ENCODE data around the gene DGLUCY.
"Not testable (repeated sequence)": the region's sequence is repeated elsewhere in the genome, so short reads cannot be mapped to it uniquely, and the experiment has no call there.

DGLUCY gene

DNA sequence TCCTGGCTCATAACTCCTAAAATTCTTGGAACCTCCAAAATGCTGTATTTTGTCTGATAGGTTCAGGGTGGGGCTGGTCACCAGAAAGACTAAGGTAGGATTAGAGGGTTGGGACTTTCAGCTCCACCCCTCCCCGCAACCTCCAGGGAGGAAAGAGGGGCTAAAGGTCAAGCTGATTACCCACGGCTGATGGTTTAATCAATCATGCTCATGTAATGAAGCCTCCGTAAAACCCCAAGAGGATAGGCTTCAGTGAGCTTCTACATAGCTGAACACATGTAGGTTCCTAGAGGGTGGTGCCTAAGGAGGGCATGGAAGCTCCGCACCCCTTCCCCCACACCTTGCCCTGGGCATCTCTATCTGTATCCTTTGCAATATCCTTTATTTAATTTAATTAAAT is 60.0 kb downstream of the DGLUCY start:
- Histone ChIP-seq H3K4me3 (IDR thresholded peaks at IDR 0.05; ENCODE audit: insufficient read depth, low read depth, low read length) (no peak overlapping the region), H3K4me2 (no peak overlapping the region), H4K20me1 (ENCODE audit: insufficient read depth) (no peaks in the 10 kb centered on the region), H3K27ac (no peak overlapping the region), H3K27me3 (ENCODE audit: insufficient read depth, low read depth) (no peaks in the 10 kb centered on the region), H3K4me1 (ENCODE audit: low read depth, poor library complexity, severe bottlenecking) (peaks cover 9% of the 10 kb centered on the region), H2AFZ (ENCODE audit: low read depth) (no peak overlapping the region), H3K9ac (no peak overlapping the region), H3K79me2 (ENCODE audit: insufficient read depth, low read depth) (no peaks in the 10 kb centered on the region), H3K36me3 (ENCODE audit: insufficient read depth) (no peaks in the 10 kb centered on the region)
- TF ChIP-seq, protein P1, sequence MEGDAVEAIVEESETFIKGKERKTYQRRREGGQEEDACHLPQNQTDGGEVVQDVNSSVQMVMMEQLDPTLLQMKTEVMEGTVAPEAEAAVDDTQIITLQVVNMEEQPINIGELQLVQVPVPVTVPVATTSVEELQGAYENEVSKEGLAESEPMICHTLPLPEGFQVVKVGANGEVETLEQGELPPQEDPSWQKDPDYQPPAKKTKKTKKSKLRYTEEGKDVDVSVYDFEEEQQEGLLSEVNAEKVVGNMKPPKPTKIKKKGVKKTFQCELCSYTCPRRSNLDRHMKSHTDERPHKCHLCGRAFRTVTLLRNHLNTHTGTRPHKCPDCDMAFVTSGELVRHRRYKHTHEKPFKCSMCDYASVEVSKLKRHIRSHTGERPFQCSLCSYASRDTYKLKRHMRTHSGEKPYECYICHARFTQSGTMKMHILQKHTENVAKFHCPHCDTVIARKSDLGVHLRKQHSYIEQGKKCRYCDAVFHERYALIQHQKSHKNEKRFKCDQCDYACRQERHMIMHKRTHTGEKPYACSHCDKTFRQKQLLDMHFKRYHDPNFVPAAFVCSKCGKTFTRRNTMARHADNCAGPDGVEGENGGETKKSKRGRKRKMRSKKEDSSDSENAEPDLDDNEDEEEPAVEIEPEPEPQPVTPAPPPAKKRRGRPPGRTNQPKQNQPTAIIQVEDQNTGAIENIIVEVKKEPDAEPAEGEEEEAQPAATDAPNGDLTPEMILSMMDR (conservative IDR thresholded peaks at IDR 0.05; ENCODE audit: low read depth, low read length): no peak

DNA sequence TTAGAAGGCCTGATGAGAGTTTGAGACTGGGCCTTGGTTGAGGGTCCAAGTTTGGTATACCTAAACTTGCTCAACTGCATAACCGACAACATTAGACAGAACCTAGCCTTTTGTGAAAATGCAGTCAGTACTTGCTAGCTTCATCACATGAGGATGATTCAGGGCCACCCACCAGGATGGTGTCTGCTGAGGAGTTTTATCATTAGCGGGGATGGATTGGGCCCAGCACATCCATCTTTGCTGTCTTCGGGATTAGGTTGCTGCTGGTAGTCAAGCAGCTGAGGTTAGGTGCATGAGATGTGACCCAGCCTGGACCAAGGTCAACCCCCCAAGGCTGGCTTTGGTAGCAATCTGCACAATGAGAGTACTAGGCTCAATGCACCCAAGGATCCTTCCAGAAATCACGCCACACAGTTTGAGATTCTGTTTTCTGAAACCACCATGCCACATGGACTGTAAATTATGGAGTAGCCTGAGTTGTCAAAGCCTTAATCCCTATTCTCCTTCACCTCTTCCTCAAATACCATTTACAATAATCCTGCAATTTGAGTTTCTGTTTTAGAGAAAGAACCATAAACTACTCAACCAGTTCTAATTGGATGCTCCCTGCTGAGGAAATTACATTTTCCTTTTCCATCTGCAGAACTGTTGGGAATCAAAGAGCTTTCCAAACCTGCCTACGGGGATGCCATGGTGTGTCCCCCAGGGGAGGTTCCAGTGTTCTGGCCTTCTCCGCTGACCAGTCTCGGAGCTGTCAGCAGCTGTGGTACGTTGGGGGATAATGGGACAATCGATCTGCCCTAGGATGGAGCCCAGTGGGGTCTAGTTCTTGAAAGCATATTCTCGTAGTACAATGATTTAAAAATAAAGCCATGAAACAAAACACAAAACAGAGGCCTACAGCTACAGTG is 61.7 kb downstream of the DGLUCY start:
- TF ChIP-seq, protein P1 (conservative IDR thresholded peaks at IDR 0.05; ENCODE audit: low read depth, low read length): no peak
- H3K79me2 ChIP-seq (ENCODE audit: insufficient read depth, low read depth): no peaks in the 10 kb centered on the region
- no peaks in the 10 kb centered on the region for H3K36me3 ChIP-seq (ENCODE audit: insufficient read depth)
- H4K20me1 ChIP-seq (ENCODE audit: insufficient read depth): no peaks in the 10 kb centered on the region
- no peak overlapping the region for H3K9ac ChIP-seq
- H3K4me2 ChIP-seq: no peak overlapping the region
- H3K4me1 ChIP-seq (ENCODE audit: low read depth, poor library complexity, severe bottlenecking): peaks cover 9% of the 10 kb centered on the region
- H3K4me3 ChIP-seq (IDR thresholded peaks at IDR 0.05; ENCODE audit: insufficient read depth, low read depth, low read length): no peak overlapping the region
- no peak overlapping the region for H2AFZ ChIP-seq (ENCODE audit: low read depth)
- H3K27me3 ChIP-seq (ENCODE audit: insufficient read depth, low read depth): no peaks in the 10 kb centered on the region
- H3K27ac ChIP-seq: no peak overlapping the region

DNA sequence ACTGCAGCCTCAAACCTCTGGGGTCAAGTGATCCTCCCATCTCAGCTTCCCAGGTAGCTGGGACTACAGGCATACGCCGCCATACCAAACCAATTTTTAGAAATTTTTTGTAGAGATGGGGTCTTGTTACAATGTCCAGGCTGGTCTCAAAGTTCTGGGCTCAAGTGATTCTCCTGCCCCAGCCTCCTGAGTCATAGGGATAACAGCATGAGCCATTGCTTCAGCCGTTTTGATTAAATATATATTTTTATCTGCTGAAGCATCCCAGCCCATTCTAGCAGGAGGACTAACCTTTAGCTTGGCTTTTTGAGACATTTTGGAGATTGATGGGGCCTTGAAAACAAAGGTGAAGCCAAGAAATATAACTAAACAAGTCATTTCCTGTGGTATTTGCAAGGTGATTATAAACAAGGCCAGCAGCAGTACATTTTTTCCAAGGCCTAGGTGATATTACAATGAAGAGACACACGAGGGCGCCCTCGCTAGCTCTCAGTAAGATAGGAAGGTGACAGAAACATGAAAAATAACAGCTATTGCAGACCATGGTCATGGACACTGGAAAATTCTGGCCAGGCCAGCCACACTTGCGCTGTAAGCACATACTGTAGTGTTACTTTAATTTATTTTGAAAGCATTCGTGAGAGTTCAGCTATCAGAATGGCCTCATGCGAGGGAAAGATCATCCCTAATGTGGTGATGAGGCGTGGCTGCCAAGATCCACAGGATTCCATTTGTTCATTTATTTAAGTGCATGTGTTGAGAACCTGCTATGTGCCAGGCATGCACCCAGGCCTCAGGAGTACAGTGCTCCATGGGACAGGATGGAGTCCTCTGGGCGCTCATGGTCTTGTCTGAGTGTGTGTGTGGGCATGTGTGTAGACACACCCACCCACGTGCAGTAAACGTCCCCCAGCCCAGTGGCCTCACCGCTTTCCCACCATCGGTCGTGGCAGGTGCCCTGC is 63.5 kb downstream of the DGLUCY start:
- TF ChIP-seq, protein P1 (conservative IDR thresholded peaks at IDR 0.05; ENCODE audit: low read depth, low read length): peak; percentile 76

DNA sequence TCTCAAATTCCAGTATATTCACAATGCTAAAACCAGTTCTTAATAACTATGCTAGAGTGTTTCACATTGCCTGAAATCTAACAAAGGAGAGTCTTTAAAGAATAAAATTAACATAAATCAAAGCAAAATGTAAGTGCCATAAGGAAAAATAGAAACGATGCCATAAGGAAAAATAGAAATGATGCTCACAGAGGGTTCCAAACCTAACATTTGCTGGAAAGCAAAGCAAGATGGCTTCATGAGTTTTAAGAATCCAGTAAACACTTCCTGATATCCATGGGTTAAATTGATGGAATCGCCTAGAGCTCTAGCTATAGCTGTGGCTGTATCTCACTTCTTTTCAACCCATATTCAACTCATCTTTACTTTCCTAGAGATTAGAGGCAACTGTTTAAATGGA is 66.7 kb downstream of the DGLUCY start:
- Histone ChIP-seq H3K79me2 (ENCODE audit: insufficient read depth, low read depth) (no peaks in the 10 kb centered on the region), H3K4me3 (IDR thresholded peaks at IDR 0.05; ENCODE audit: insufficient read depth, low read depth, low read length) (no peak overlapping the region), H3K27ac (no peak overlapping the region), H2AFZ (ENCODE audit: low read depth) (no peak overlapping the region), H3K4me2 (no peak overlapping the region), H3K9ac (no peak overlapping the region), H4K20me1 (ENCODE audit: insufficient read depth) (no peaks in the 10 kb centered on the region), H3K27me3 (ENCODE audit: insufficient read depth, low read depth) (no peaks in the 10 kb centered on the region), H3K4me1 (ENCODE audit: low read depth, poor library complexity, severe bottlenecking) (peaks cover 9% of the 10 kb centered on the region), H3K36me3 (ENCODE audit: insufficient read depth) (no peaks in the 10 kb centered on the region)
- TF ChIP-seq, protein P1 (conservative IDR thresholded peaks at IDR 0.05; ENCODE audit: low read depth, low read length): no peak

More for the DNA sequence above, 63.5 kb downstream of the DGLUCY start:
- Histone ChIP-seq H3K4me2 (no peak overlapping the region), H3K79me2 (ENCODE audit: insufficient read depth, low read depth) (no peaks in the 10 kb centered on the region), H3K9ac (no peak overlapping the region), H3K36me3 (ENCODE audit: insufficient read depth) (no peaks in the 10 kb centered on the region), H2AFZ (ENCODE audit: low read depth) (no peak overlapping the region), H3K27me3 (ENCODE audit: insufficient read depth, low read depth) (no peaks in the 10 kb centered on the region), H3K27ac (no peak overlapping the region), H3K4me1 (ENCODE audit: low read depth, poor library complexity, severe bottlenecking) (peaks cover 9% of the 10 kb centered on the region), H3K4me3 (IDR thresholded peaks at IDR 0.05; ENCODE audit: insufficient read depth, low read depth, low read length) (no peak overlapping the region), H4K20me1 (ENCODE audit: insufficient read depth) (no peaks in the 10 kb centered on the region)

- not testable (repeated sequence) for H4K20me1 ChIP-seq (ENCODE audit: insufficient read depth); H3K79me2 ChIP-seq (ENCODE audit: insufficient read depth, low read depth); H3K27ac ChIP-seq; H3K9ac ChIP-seq; H3K4me2 ChIP-seq; H3K4me1 ChIP-seq (ENCODE audit: low read depth, poor library complexity, severe bottlenecking); H3K36me3 ChIP-seq (ENCODE audit: insufficient read depth); H2AFZ ChIP-seq (ENCODE audit: low read depth); H3K4me3 ChIP-seq (IDR thresholded peaks at IDR 0.05; ENCODE audit: insufficient read depth, low read depth, low read length); H3K27me3 ChIP-seq (ENCODE audit: insufficient read depth, low read depth)
Observed at GRCh38 chr14:91182753-91183152, 68.9 kb downstream of the DGLUCY start.

Data from KMS-11 (cell line).